Suprapubic skin (tissue), 4 donors: ENCODE measurements around the gene CA6.
A peak's percentile ranks its signal among the peaks of the same experiment; 100 is the strongest.

Experiments
- CTCF ChIP-seq, 2 donors: fragments of 200-600 bp in 1 of 2; fragments of 450-650 bp in 1 of 2; sonication (generic) in 1 of 2; IDR thresholded peaks; one replicate each; pipeline ENCODE4 v1.5.1; 2016 to 2019; ENCODE audit warnings: antibody characterized with exemption in 2 of 2, mild to moderate bottlenecking in 1 of 2, moderate library complexity in 1 of 2
- EP300 ChIP-seq: sonication (generic); formaldehyde crosslinking; IDR thresholded peaks from one replicate; pipeline ENCODE4 v1.6.1; 2017; ENCODE audit warnings: antibody characterized with exemption
- POLR2A ChIP-seq, 2 donors: fragments of 450-650 bp; IDR thresholded peaks; one replicate each; pipeline ENCODE4 v1.6.1; 2017; ENCODE audit warnings: antibody characterized with exemption in 2 of 2, mild to moderate bottlenecking in 2 of 2, moderate library complexity in 2 of 2
- POLR2AphosphoS5 ChIP-seq, 3 donors: sonication (generic); formaldehyde crosslinking; IDR thresholded peaks; one replicate each; pipeline ENCODE4 v1.6.1; 2017; ENCODE audit warnings: antibody characterized with exemption in 3 of 3

GRCh38 chr1:8985915-8986813, 40.5 kb downstream of the CA6 start:
- TF ChIP-seq CTCF (IDR thresholded peaks at IDR 0.05) = no peak
- no peak for TF ChIP-seq POLR2A (IDR thresholded peaks at IDR 0.05)
- TF ChIP-seq POLR2AphosphoS5 (IDR thresholded peaks at IDR 0.05) = peak in 2 of 3 donors; percentile 5 to 44
- TF ChIP-seq EP300 = no peak
